ENCODE results near the gene OTOGL.

OTOGL gene

GRCh38 chr12:80208071-80208470 is 108.7 kb downstream of the OTOGL start:
- Histone ChIP-seq H3K79me2 (ENCODE audit: insufficient read depth, low read length) (no peaks in the 10 kb centered on the region), H2AFZ (ENCODE audit: low read length) (no peak overlapping the region), H3K4me1 (ENCODE audit: insufficient read depth, low read length, poor library complexity, severe bottlenecking) (peaks cover 8% of the 10 kb centered on the region), H3K27me3 (ENCODE audit: insufficient read depth, low read length, poor library complexity, severe bottlenecking) (no peaks in the 10 kb centered on the region), H3K4me3 (ENCODE audit: low read length, poor library complexity, severe bottlenecking) (no peak overlapping the region), H3K9me3 (ENCODE audit: insufficient read depth, low read depth, low read length) (no peaks in the 10 kb centered on the region), H4K20me1 (ENCODE audit: insufficient read depth, low read length, poor library complexity, severe bottlenecking) (no peaks in the 10 kb centered on the region), H3K9ac (ENCODE audit: low read depth, low read length, poor library complexity, severe bottlenecking) (no peak overlapping the region), H3K9me2 (replicated peaks; ENCODE audit: low read depth, low read length) (no peaks in the 10 kb centered on the region), H3K36me3 (ENCODE audit: insufficient read depth, low read length) (no peaks in the 10 kb centered on the region), H3F3A (ENCODE audit: low read depth) (no peaks in the 10 kb centered on the region), H3K4me2 (ENCODE audit: low read depth, low read length, poor library complexity, severe bottlenecking) (no peak overlapping the region)
- no peak for TF ChIP-seq EZH2phosphoT487 (IDR thresholded peaks at IDR 0.05; ENCODE audit: borderline replicate concordance)
- TF ChIP-seq CTCF (conservative IDR thresholded peaks at IDR 0.05; ENCODE audit: low read length), result no peak

GRCh38 chr12:80211671-80212070 is 112.3 kb downstream of the OTOGL start:
- Histone ChIP-seq H3K4me3 (ENCODE audit: low read length, poor library complexity, severe bottlenecking) (no peak overlapping the region), H3K9me2 (replicated peaks; ENCODE audit: low read depth, low read length) (no peaks in the 10 kb centered on the region), H3K27me3 (ENCODE audit: insufficient read depth, low read length, poor library complexity, severe bottlenecking) (no peaks in the 10 kb centered on the region), H3K9me3 (ENCODE audit: insufficient read depth, low read depth, low read length) (no peaks in the 10 kb centered on the region), H3K79me2 (ENCODE audit: insufficient read depth, low read length) (no peaks in the 10 kb centered on the region), H3K4me1 (ENCODE audit: insufficient read depth, low read length, poor library complexity, severe bottlenecking) (no peaks in the 10 kb centered on the region), H2AFZ (ENCODE audit: low read length) (no peak overlapping the region), H4K20me1 (ENCODE audit: insufficient read depth, low read length, poor library complexity, severe bottlenecking) (no peaks in the 10 kb centered on the region), H3K9ac (ENCODE audit: low read depth, low read length, poor library complexity, severe bottlenecking) (no peak overlapping the region), H3K36me3 (ENCODE audit: insufficient read depth, low read length) (no peaks in the 10 kb centered on the region), H3F3A (ENCODE audit: low read depth) (no peaks in the 10 kb centered on the region), H3K4me2 (ENCODE audit: low read depth, low read length, poor library complexity, severe bottlenecking) (no peak overlapping the region)
- no peak for TF ChIP-seq CTCF (conservative IDR thresholded peaks at IDR 0.05; ENCODE audit: low read length)
- TF ChIP-seq EZH2phosphoT487 (IDR thresholded peaks at IDR 0.05; ENCODE audit: borderline replicate concordance), result no peak

GRCh38 chr12:80212938-80213645 is 113.8 kb downstream of the OTOGL start:
- Histone ChIP-seq H3K9me2 (replicated peaks; ENCODE audit: low read depth, low read length) (no peaks in the 10 kb centered on the region), H2AFZ (ENCODE audit: low read length) (no peak overlapping the region), H3F3A (ENCODE audit: low read depth) (no peaks in the 10 kb centered on the region), H4K20me1 (ENCODE audit: insufficient read depth, low read length, poor library complexity, severe bottlenecking) (no peaks in the 10 kb centered on the region), H3K9me3 (ENCODE audit: insufficient read depth, low read depth, low read length) (no peaks in the 10 kb centered on the region), H3K79me2 (ENCODE audit: insufficient read depth, low read length) (no peaks in the 10 kb centered on the region), H3K36me3 (ENCODE audit: insufficient read depth, low read length) (no peaks in the 10 kb centered on the region), H3K4me1 (ENCODE audit: insufficient read depth, low read length, poor library complexity, severe bottlenecking) (no peaks in the 10 kb centered on the region), H3K9ac (ENCODE audit: low read depth, low read length, poor library complexity, severe bottlenecking) (no peak overlapping the region), H3K4me2 (ENCODE audit: low read depth, low read length, poor library complexity, severe bottlenecking) (no peak overlapping the region), H3K4me3 (ENCODE audit: low read length, poor library complexity, severe bottlenecking) (no peak overlapping the region), H3K27me3 (ENCODE audit: insufficient read depth, low read length, poor library complexity, severe bottlenecking) (no peaks in the 10 kb centered on the region)
- no peak for TF ChIP-seq CTCF (conservative IDR thresholded peaks at IDR 0.05; ENCODE audit: low read length)
- no peak for TF ChIP-seq EZH2phosphoT487 (IDR thresholded peaks at IDR 0.05; ENCODE audit: borderline replicate concordance)
